K562 (cell line): Measurements from ENCODE around the gene ZFP30. TPM values are rescaled to one million over a fixed set of nuclear protein-coding genes. Genes with fewer than 3 reads are reported as not detected.

Source experiments
- ATF7 ChIP-seq: fragments of 450-650 bp; IDR thresholded peaks from 2 replicates; pipeline ENCODE4 v1.7.1; 2014; ENCODE audit warnings: mild to moderate bottlenecking, moderate library complexity
- DMBX1 ChIP-seq: fragments of 250-450 bp; sonication (Bioruptor Pico); IDR thresholded peaks from 2 replicates; pipeline ENCODE4 v1.8.0; 2022; ENCODE audit warnings: inconsistent platforms, mild to moderate bottlenecking, moderate library complexity, borderline replicate concordance
- FOXP1 ChIP-seq: sonication (generic); formaldehyde crosslinking; IDR thresholded peaks from 2 replicates; pipeline ENCODE4 v1.8.0; 2022; ENCODE audit warnings: mild to moderate bottlenecking, missing genetic modification reagents
- JUNB ChIP-seq: fragments of 450-650 bp; formaldehyde crosslinking; conservative IDR thresholded peaks from 2 replicates; pipeline ENCODE4 v1.4.0; 2020; ENCODE audit warnings: mild to moderate bottlenecking
- POLR2AphosphoS2 ChIP-seq: IDR thresholded peaks from 2 replicates; pipeline ENCODE4 v1.6.1; 2012; ENCODE audit warnings: low read length, improper control_type of control experiment
- PTBP1 ChIP-seq: fragments of 200-400 bp; formaldehyde crosslinking; IDR thresholded peaks from 2 replicates; pipeline ENCODE4 v1.6.1; 2017; ENCODE audit warnings: low read depth, low read length
- PTRF ChIP-seq: fragments of 450-650 bp; IDR thresholded peaks from 2 replicates; pipeline ENCODE4 v1.6.1; 2016; ENCODE audit warnings: mild to moderate bottlenecking, missing genetic modification characterization, missing compliant biosample characterization
- RFX5 ChIP-seq: IDR thresholded peaks from 2 replicates; pipeline ENCODE4 v1.6.1; 2011; ENCODE audit warnings: low read depth, mild to moderate bottlenecking, improper control_type of control experiment, low read length
- SMARCA4 ChIP-seq: fragments of 450-650 bp; IDR thresholded peaks from 2 replicates; pipeline ENCODE4 v1.6.1; 2016
- SOX6 ChIP-seq: fragments of 450-650 bp; IDR thresholded peaks from 2 replicates; pipeline ENCODE4 v1.6.1; 2014; ENCODE audit warnings: mild to moderate bottlenecking
- SP2 ChIP-seq: IDR thresholded peaks from 2 replicates; pipeline ENCODE4 v1.6.1; 2011; ENCODE audit warnings: mild to moderate bottlenecking, low read depth, low read length, moderate library complexity; ENCODE audit not compliant: poor library complexity, severe bottlenecking; ENCODE audit errors: extremely low read depth
- ZNF239 ChIP-seq: fragments of 250-450 bp; sonication (Bioruptor Pico); IDR thresholded peaks from 2 replicates; pipeline ENCODE4 v1.4.0; 2020; ENCODE audit warnings: mild to moderate bottlenecking
- polyA plus RNA-seq, 8 experiments: library from polyadenylated mRNA; depleted of rRNA in 4 of 8; stranded (reverse) in 5 of 8; unstranded in 3 of 8; fragments of >200 nt; fragmentation: Nextera tagmentation in 2 of 8; fragmentation: Illumina TruSeq in 1 of 8; extraction: Ambion mirVana in 2 of 8; extraction: Trizol in 1 of 8; gene quantifications; 2 replicates each; pipeline versions ENCODE4 v1.2.1 to v1.2.3, GENCODE V29; 2011 to 2014; ENCODE audit warnings: inconsistent platforms in 1 of 8, missing spikeins in 1 of 8
- total RNA-seq, 7 experiments: library from RNA; depleted of rRNA in 6 of 7; stranded (reverse); fragments of >200 nt in 6 of 7; fragmentation: Illumina TruSeq in 2 of 7; extraction: Trizol in 2 of 7; gene quantifications; 2 replicates each; pipeline versions ENCODE4 v1.2.1 to v1.2.3, GENCODE V29; 2011 to 2021; ENCODE audit warnings: low replicate concordance in 1 of 7
- TF ChIP-seq, protein P1 (sequence below), 2 experiments: fragments of 450-650 bp; IDR thresholded peaks; 2 replicates each; pipeline ENCODE4 v1.6.1; 2018; ENCODE audit warnings: mild to moderate bottlenecking in 2 of 2, low read depth in 1 of 2; ENCODE audit not compliant: partially characterized antibody in 2 of 2
- TF ChIP-seq, protein P2 (sequence below): fragments of 250-450 bp; sonication (Bioruptor Pico); IDR thresholded peaks from 2 replicates; pipeline ENCODE4 v1.4.0; 2020; ENCODE audit warnings: mild to moderate bottlenecking, moderate library complexity

ZFP30 gene
- total and polyA plus RNA-seq, 9 of the 15 experiments (the other 6 are each of a cell fraction or from before 2014, with no cell fraction given): 1.1 to 11.3 (median 4.9) TPM

DNA sequence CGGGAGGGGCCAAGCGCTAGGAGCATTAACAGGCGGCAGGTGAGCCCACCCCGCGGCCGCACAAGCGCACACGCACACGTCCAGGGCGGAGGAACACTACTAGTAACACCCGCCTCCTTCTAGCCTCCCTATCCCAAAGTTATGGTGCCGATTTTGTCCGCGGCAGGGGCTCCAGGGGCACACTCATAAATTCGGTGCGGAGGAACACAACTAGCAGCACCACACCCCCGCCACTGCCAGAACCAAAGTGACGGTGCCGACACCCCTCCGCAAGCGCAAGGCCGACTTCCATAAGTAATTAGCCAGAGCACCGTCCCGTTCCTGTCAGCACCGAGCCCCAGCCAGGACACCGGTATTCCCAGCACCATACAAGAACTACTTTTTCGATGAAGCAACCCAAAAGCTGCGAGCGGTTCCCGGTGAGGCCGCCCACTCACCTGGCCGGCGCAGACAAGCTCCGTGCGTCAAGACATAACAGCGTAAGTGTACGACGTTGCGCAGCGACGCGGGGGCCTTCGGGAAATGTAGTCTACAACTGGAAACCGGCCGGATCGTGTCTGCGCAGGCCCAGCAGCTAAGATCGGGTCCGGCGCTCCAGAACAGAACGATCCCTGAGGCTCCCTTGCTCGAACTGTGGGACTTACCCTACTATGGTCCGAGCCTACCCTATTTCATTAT is 60.8 kb downstream of the ZFP30 start, which contains the start of the genes ZNF540 and ZNF571 (continued):
- TF ChIP-seq, protein P1, sequence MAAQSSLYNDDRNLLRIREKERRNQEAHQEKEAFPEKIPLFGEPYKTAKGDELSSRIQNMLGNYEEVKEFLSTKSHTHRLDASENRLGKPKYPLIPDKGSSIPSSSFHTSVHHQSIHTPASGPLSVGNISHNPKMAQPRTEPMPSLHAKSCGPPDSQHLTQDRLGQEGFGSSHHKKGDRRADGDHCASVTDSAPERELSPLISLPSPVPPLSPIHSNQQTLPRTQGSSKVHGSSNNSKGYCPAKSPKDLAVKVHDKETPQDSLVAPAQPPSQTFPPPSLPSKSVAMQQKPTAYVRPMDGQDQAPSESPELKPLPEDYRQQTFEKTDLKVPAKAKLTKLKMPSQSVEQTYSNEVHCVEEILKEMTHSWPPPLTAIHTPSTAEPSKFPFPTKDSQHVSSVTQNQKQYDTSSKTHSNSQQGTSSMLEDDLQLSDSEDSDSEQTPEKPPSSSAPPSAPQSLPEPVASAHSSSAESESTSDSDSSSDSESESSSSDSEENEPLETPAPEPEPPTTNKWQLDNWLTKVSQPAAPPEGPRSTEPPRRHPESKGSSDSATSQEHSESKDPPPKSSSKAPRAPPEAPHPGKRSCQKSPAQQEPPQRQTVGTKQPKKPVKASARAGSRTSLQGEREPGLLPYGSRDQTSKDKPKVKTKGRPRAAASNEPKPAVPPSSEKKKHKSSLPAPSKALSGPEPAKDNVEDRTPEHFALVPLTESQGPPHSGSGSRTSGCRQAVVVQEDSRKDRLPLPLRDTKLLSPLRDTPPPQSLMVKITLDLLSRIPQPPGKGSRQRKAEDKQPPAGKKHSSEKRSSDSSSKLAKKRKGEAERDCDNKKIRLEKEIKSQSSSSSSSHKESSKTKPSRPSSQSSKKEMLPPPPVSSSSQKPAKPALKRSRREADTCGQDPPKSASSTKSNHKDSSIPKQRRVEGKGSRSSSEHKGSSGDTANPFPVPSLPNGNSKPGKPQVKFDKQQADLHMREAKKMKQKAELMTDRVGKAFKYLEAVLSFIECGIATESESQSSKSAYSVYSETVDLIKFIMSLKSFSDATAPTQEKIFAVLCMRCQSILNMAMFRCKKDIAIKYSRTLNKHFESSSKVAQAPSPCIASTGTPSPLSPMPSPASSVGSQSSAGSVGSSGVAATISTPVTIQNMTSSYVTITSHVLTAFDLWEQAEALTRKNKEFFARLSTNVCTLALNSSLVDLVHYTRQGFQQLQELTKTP (IDR thresholded peaks at IDR 0.05; ENCODE audit: low read depth in 1 of 2, partially characterized antibody in 2 of 2): peak in 1 of 2 experiments; percentile 85
- TF ChIP-seq SMARCA4 (no peak), SP2 (no peak), PTBP1 (no peak), ATF7 (peak; percentile 77), POLR2AphosphoS2 (no peak), ZNF239 (no peak), PTRF (tag) (no peak), JUNB (CRISPR knock-in tag) (no peak), SOX6 (no peak; the same call in 1 of the 2 replicates), DMBX1 (CRISPR knock-in tag) (no peak), FOXP1 (CRISPR knock-in tag) (no peak), RFX5 (no peak)
- TF ChIP-seq, protein P2, sequence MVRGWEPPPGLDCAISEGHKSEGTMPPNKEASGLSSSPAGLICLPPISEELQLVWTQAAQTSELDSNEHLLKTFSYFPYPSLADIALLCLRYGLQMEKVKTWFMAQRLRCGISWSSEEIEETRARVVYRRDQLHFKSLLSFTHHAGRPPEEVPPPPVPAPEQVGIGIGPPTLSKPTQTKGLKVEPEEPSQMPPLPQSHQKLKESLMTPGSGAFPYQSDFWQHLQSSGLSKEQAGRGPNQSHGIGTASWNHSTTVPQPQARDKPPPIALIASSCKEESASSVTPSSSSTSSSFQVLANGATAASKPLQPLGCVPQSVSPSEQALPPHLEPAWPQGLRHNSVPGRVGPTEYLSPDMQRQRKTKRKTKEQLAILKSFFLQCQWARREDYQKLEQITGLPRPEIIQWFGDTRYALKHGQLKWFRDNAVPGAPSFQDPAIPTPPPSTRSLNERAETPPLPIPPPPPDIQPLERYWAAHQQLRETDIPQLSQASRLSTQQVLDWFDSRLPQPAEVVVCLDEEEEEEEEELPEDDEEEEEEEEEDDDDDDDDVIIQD (CRISPR knock-in tag): no peak
